ENCODE measurements around the gene ENO4. TPM values are rescaled to one million over a fixed set of nuclear protein-coding genes. Genes with fewer than 3 reads are reported as not detected.

Gene ENO4
- polyA plus RNA-seq, 3 donors: not detected

DNA sequence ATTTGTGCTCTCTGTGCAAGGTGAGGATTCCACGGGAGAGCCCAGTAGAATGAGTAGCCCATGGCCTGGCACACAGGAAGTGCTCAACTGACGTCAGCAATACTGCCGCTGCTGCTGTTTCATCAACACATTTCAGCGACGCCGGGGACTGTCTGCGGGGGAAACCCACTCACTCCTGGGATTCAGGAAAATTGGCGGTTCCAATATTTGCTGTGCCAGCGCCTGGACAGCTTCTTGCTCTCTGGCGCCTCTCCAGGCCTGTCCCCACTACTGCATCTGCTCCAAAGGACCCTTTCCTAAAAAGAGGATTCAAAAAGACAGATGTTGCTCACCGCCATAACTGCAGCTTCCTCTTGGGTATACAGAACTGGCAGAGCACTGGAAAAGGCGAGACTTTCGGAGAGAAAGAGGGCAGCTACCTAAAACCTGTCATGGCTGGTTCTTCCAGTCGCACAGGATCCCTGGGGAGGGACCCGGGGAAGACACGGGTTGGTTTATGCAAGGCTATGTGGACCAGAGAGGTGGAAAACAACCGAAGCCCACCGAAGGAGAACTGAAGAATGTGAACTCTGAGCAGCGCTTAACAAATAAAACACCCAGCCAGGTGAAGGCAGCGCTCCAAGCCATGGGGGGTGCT is 39.7 kb upstream of the ENO4 start:
- peaks cover 10 to 33% (median 32%) of the 10 kb centered on the region in 3 donors for H3K27me3 Mint-ChIP-seq (ENCODE audit: low read depth in 3 of 3)

GRCh38 chr10:116810120-116810500 is 39.2 kb upstream of the ENO4 start:
- no peaks in the 10 kb centered on the region for H3K79me2 ChIP-seq (ENCODE audit: insufficient read depth, low read length)
- intact Hi-C loops (cut with micrococcal nuclease): no loop called here
- Mint-ChIP-seq H3K9me3 (peaks cover 0 to 2% (median 0%) of the 10 kb centered on the region in 7 donors), H3K27ac (no peak overlapping the region), H3K4me3 (peak overlapping the region in 1 of 2 donors; percentile 43), H3K27me3 (ENCODE audit: low read depth in 3 of 3) (peaks cover 6 to 33% (median 32%) of the 10 kb centered on the region in 3 donors), H3K36me3 (no peaks in the 10 kb centered on the region), H3K4me1 (no peaks in the 10 kb centered on the region)
- no peak for TF ChIP-seq CTCF (IDR thresholded peaks at IDR 0.05)
- no peak overlapping the region for H3K9ac ChIP-seq (ENCODE audit: insufficient read depth, low read length, poor library complexity, severe bottlenecking)
- no peak overlapping the region for H2AFZ ChIP-seq (ENCODE audit: insufficient read depth, low read depth, low read length, poor library complexity, severe bottlenecking)
- no peaks in the 10 kb centered on the region for H3K4me1 ChIP-seq (ENCODE audit: control insufficient read depth in 1 of 2, insufficient read depth in 2 of 2, low read length in 2 of 2)
- DNase-seq: no peak
- no peak overlapping the region for H3K4me3 ChIP-seq (replicated peaks in 1 of 3; ENCODE audit: low read depth in 2 of 3, low read length in 3 of 3)
- H3K27ac ChIP-seq (ENCODE audit: low read depth in 1 of 2, low read length in 2 of 2): no peak overlapping the region
- H3K27me3 ChIP-seq (ENCODE audit: control insufficient read depth in 2 of 2, insufficient read depth in 2 of 2, low read length in 2 of 2): peaks cover 0 to 15% of the 10 kb centered on the region in 2 donors
- H3K36me3 ChIP-seq (replicated peaks in 1 of 2; ENCODE audit: control insufficient read depth in 1 of 2, insufficient read depth in 2 of 2, low read length in 2 of 2): no peaks in the 10 kb centered on the region
- 83% methylated on average over 7 of the region's 10 CpGs for WGBS (ENCODE audit: insufficient coverage)
- no peaks in the 10 kb centered on the region for H3K9me3 ChIP-seq (replicated peaks in 1 of 2; ENCODE audit: control insufficient read depth in 1 of 2, insufficient read depth in 1 of 2, low read length in 2 of 2)
- H3K4me2 ChIP-seq (replicated peaks; ENCODE audit: extremely low read depth, low read length, poor library complexity, severe bottlenecking): no peak overlapping the region
- no peaks in the 10 kb centered on the region for H4K20me1 ChIP-seq (ENCODE audit: insufficient read depth, low read length)

More for the DNA sequence above, 39.7 kb upstream of the ENO4 start:
- Histone ChIP-seq H2AFZ (ENCODE audit: insufficient read depth, low read depth, low read length, poor library complexity, severe bottlenecking) (no peak overlapping the region), H3K4me3 (replicated peaks in 1 of 3; ENCODE audit: low read depth in 2 of 3, low read length in 3 of 3) (no peak overlapping the region), H3K27ac (ENCODE audit: low read depth in 1 of 2, low read length in 2 of 2) (no peak overlapping the region), H3K27me3 (ENCODE audit: control insufficient read depth in 2 of 2, insufficient read depth in 2 of 2, low read length in 2 of 2) (peaks cover 0 to 15% of the 10 kb centered on the region in 2 donors), H3K9ac (ENCODE audit: insufficient read depth, low read length, poor library complexity, severe bottlenecking) (no peak overlapping the region), H3K9me3 (replicated peaks in 1 of 2; ENCODE audit: control insufficient read depth in 1 of 2, insufficient read depth in 1 of 2, low read length in 2 of 2) (no peaks in the 10 kb centered on the region), H3K4me1 (ENCODE audit: control insufficient read depth in 1 of 2, insufficient read depth in 2 of 2, low read length in 2 of 2) (no peaks in the 10 kb centered on the region), H3K4me2 (replicated peaks; ENCODE audit: extremely low read depth, low read length, poor library complexity, severe bottlenecking) (no peak overlapping the region), H4K20me1 (ENCODE audit: insufficient read depth, low read length) (no peaks in the 10 kb centered on the region), H3K79me2 (ENCODE audit: insufficient read depth, low read length) (no peaks in the 10 kb centered on the region), H3K36me3 (replicated peaks in 1 of 2; ENCODE audit: control insufficient read depth in 1 of 2, insufficient read depth in 2 of 2, low read length in 2 of 2) (no peaks in the 10 kb centered on the region)
- H3K9me3 Mint-ChIP-seq: peaks cover 0 to 2% (median 0%) of the 10 kb centered on the region in 7 donors
- DNase-seq: peak in 1 of 3 donors; percentile 14
- H3K4me3 Mint-ChIP-seq: peak overlapping the region in 1 of 2 donors; percentile 48
- no peak overlapping the region for H3K27ac Mint-ChIP-seq
- WGBS (ENCODE audit: insufficient coverage): 69% methylated on average over 18 of the region's 20 CpGs
- intact Hi-C loops (cut with micrococcal nuclease): no loop called here
- peak; percentile 56 for TF ChIP-seq CTCF (IDR thresholded peaks at IDR 0.05)
- no peaks in the 10 kb centered on the region for H3K36me3 Mint-ChIP-seq
- H3K4me1 Mint-ChIP-seq: no peaks in the 10 kb centered on the region
